ENCODE measurements around the gene DLX2.
"Not testable (repeated sequence)": the region's sequence is repeated elsewhere in the genome, so short reads cannot be mapped to it uniquely, and the experiment has no call there.

- TF ChIP-seq, protein P1, sequence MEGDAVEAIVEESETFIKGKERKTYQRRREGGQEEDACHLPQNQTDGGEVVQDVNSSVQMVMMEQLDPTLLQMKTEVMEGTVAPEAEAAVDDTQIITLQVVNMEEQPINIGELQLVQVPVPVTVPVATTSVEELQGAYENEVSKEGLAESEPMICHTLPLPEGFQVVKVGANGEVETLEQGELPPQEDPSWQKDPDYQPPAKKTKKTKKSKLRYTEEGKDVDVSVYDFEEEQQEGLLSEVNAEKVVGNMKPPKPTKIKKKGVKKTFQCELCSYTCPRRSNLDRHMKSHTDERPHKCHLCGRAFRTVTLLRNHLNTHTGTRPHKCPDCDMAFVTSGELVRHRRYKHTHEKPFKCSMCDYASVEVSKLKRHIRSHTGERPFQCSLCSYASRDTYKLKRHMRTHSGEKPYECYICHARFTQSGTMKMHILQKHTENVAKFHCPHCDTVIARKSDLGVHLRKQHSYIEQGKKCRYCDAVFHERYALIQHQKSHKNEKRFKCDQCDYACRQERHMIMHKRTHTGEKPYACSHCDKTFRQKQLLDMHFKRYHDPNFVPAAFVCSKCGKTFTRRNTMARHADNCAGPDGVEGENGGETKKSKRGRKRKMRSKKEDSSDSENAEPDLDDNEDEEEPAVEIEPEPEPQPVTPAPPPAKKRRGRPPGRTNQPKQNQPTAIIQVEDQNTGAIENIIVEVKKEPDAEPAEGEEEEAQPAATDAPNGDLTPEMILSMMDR (IDR thresholded peaks at IDR 0.05) = not testable (repeated sequence)
- not testable (repeated sequence) for TF ChIP-seq POLR2A (IDR thresholded peaks at IDR 0.05)
Observed at GRCh38 chr2:172060118-172060517, 42.6 kb downstream of the DLX2 start.

Data from Peyer's patch (tissue), 4 donors.